ENCODE data around the gene TSPAN5. TPM values are rescaled to one million over a fixed set of nuclear protein-coding genes. Genes with fewer than 3 reads are reported as not detected.

The TSPAN5 gene
- total and polyA plus RNA-seq, 9 of the 15 experiments (the other 6 are each of a cell fraction or from before 2014, with no cell fraction given): 0.58 to 6.6 (median 0.73) TPM

DNA sequence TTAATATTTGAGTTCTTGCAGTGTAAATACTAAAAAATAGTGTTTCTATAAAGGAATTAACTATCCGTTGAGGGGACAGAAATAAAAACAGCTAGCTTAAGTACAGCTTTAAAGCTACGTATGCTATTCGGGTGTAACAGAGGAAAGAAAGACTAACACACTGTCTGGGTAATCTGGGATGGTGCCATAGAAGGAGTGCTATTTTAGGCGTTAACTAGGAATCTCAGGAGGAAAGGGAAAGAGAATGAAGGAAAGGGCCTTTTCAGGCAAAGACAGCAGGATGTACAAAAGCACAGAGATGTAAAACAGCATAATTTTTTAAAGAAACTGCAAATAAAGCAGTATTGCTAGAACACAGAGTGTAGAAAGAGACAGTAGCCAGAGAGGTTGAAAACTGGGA, 235.4 kb downstream of the TSPAN5 start:
- Histone ChIP-seq H3K79me2 (ENCODE audit: control insufficient read depth, insufficient read depth, low read length) (no peaks in the 10 kb centered on the region), H3K27me3 (ENCODE audit: control insufficient read depth in 2 of 2, insufficient read depth in 2 of 2, low read length in 2 of 2) (no peaks in the 10 kb centered on the region), H2AFZ (ENCODE audit: low read depth, low read length) (no peak overlapping the region), H3K9me3 (replicated peaks; ENCODE audit: control insufficient read depth, insufficient read depth, low read depth, low read length) (no peaks in the 10 kb centered on the region), H3K9me1 (ENCODE audit: control insufficient read depth, insufficient read depth, low read length) (no peaks in the 10 kb centered on the region), H3K9ac (ENCODE audit: insufficient read depth in 1 of 2, low read depth in 2 of 2, low read length in 2 of 2) (no peak overlapping the region), H3K4me1 (replicated peaks in 1 of 2; ENCODE audit: control insufficient read depth in 2 of 2, insufficient read depth in 2 of 2, low read length in 2 of 2) (no peaks in the 10 kb centered on the region), H3K4me3 (no peak overlapping the region), H3K4me2 (ENCODE audit: insufficient read depth, low read length) (no peak overlapping the region), H4K20me1 (replicated peaks; ENCODE audit: control insufficient read depth, insufficient read depth, low read length) (no peaks in the 10 kb centered on the region), H3K27ac (ENCODE audit: extremely low read depth, low read depth, low read length) (no peak overlapping the region), H3K36me3 (ENCODE audit: control insufficient read depth, insufficient read depth, low read length) (peaks cover 21% of the 10 kb centered on the region; the same call in 1 of the 3 replicates)
- ChIA-PET POLR2A (no interaction called here), CTCF (ENCODE audit: low intra/inter-chr PET ratio) (no interaction called here)
- intact Hi-C loops (cut with micrococcal nuclease): no loop called here
- no peak for DNase-seq (ENCODE audit: extremely low read depth in 1 of 4, low spot score in 3 of 4)
- ATAC-seq: no peak
- WGBS (ENCODE audit: insufficient coverage, low coverage, missing lambda C conversion rate): 91% methylated on average over 4 of the region's 4 CpGs
- FAIRE-seq: no peak
- TF ChIP-seq, protein P1, sequence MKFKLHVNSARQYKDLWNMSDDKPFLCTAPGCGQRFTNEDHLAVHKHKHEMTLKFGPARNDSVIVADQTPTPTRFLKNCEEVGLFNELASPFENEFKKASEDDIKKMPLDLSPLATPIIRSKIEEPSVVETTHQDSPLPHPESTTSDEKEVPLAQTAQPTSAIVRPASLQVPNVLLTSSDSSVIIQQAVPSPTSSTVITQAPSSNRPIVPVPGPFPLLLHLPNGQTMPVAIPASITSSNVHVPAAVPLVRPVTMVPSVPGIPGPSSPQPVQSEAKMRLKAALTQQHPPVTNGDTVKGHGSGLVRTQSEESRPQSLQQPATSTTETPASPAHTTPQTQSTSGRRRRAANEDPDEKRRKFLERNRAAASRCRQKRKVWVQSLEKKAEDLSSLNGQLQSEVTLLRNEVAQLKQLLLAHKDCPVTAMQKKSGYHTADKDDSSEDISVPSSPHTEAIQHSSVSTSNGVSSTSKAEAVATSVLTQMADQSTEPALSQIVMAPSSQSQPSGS (CRISPR knock-in tag; IDR thresholded peaks at IDR 0.05): no peak
- TF ChIP-seq NONO (IDR thresholded peaks at IDR 0.05; ENCODE audit: low read depth in 2 of 2, low read length in 1 of 2) (no peak), ZKSCAN1 (IDR thresholded peaks at IDR 0.05; ENCODE audit: low read depth, low read length) (no peak), JUN (IDR thresholded peaks at IDR 0.05; ENCODE audit: borderline replicate concordance, low read depth, low read length) (no peak), JUN (CRISPR knock-in tag; IDR thresholded peaks at IDR 0.05; ENCODE audit: borderline replicate concordance) (no peak), MTF1 (CRISPR knock-in tag; IDR thresholded peaks at IDR 0.05; ENCODE audit: borderline replicate concordance) (no peak), ZNF354B (CRISPR knock-in tag; IDR thresholded peaks at IDR 0.05) (no peak), TEAD4 (IDR thresholded peaks at IDR 0.05; ENCODE audit: low read length) (no peak), TEAD4 (CRISPR knock-in tag; IDR thresholded peaks at IDR 0.05; ENCODE audit: borderline replicate concordance) (no peak), TAF15 (IDR thresholded peaks at IDR 0.05; ENCODE audit: low read depth, low read length) (no peak), PURB (CRISPR knock-in tag; IDR thresholded peaks at IDR 0.05; ENCODE audit: low read depth) (no peak), ZNF668 (CRISPR knock-in tag; IDR thresholded peaks at IDR 0.05) (no peak), NR3C1 (CRISPR knock-in tag; IDR thresholded peaks at IDR 0.05) (no peak)
- TF ChIP-seq, protein P2, sequence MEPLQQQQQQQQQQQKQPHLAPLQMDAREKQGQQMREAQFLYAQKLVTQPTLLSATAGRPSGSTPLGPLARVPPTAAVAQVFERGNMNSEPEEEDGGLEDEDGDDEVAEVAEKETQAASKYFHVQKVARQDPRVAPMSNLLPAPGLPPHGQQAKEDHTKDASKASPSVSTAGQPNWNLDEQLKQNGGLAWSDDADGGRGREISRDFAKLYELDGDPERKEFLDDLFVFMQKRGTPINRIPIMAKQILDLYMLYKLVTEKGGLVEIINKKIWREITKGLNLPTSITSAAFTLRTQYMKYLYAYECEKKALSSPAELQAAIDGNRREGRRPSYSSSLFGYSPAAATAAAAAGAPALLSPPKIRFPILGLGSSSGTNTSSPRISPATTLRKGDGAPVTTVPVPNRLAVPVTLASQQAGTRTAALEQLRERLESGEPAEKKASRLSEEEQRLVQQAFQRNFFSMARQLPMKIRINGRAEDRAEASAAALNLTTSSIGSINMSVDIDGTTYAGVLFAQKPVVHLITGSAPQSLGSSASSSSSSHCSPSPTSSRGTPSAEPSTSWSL (CRISPR knock-in tag; IDR thresholded peaks at IDR 0.05; ENCODE audit: borderline replicate concordance): no peak
- TF ChIP-seq, protein P3, sequence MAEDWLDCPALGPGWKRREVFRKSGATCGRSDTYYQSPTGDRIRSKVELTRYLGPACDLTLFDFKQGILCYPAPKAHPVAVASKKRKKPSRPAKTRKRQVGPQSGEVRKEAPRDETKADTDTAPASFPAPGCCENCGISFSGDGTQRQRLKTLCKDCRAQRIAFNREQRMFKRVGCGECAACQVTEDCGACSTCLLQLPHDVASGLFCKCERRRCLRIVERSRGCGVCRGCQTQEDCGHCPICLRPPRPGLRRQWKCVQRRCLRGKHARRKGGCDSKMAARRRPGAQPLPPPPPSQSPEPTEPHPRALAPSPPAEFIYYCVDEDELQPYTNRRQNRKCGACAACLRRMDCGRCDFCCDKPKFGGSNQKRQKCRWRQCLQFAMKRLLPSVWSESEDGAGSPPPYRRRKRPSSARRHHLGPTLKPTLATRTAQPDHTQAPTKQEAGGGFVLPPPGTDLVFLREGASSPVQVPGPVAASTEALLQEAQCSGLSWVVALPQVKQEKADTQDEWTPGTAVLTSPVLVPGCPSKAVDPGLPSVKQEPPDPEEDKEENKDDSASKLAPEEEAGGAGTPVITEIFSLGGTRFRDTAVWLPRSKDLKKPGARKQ (CRISPR knock-in tag; IDR thresholded peaks at IDR 0.05): no peak
- TF ChIP-seq, protein P4, sequence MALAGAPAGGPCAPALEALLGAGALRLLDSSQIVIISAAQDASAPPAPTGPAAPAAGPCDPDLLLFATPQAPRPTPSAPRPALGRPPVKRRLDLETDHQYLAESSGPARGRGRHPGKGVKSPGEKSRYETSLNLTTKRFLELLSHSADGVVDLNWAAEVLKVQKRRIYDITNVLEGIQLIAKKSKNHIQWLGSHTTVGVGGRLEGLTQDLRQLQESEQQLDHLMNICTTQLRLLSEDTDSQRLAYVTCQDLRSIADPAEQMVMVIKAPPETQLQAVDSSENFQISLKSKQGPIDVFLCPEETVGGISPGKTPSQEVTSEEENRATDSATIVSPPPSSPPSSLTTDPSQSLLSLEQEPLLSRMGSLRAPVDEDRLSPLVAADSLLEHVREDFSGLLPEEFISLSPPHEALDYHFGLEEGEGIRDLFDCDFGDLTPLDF (CRISPR knock-in tag; IDR thresholded peaks at IDR 0.05): no peak
- in situ Hi-C loops (cut with MboI): no loop called here
- no TSS peak for BruUV-seq (replicated peaks)

Data from K562 (cell line).